EL (cell line): Measurements from ENCODE around the gene BOLA2B.
"Not testable (repeated sequence)": the region's sequence is repeated elsewhere in the genome, so short reads cannot be mapped to it uniquely, and the experiment has no call there.

ENCODE experiments used
- DNase-seq: peaks from one replicate; pipeline ENCODE4 v3.0.0-alpha.2; 2016

BOLA2B gene

GRCh38 chr16:30193615-30194014 lies at the start of gene BOLA2B, which contains the start of gene SLX1A:
Gene BOLA2B (minus strand): TSS chr16:30193666. CDS start chr16:30193595, 71 bp downstream.
Gene SLX1A (plus strand): TSS chr16:30193875. CDS start chr16:30194085, 210 bp downstream.
- DNase-seq = not testable (repeated sequence)

DNA sequence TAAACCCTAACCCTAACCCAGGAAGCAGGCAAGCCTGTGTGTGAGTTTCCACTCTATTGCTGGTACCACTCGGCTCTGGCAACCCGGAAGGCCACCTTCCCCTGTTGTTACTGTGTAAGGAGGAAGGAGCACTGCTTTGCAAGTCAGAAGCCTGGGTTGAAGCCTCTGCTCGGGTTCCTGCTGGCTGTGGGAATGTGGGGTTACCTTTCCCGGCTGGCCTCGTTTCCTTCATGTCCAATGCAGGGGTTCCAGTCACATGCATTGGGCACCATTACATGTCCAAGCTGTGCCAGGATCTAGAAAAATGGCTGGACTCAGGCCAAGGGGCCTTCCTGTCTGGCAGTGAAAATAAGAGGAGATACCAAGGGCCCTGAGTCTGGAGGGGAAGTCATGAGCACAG lies 23.6 kb upstream of the BOLA2B start:
- not testable (repeated sequence) for DNase-seq

GRCh38 chr16:30211414-30211813 lies 17.9 kb upstream of the BOLA2B start:
- not testable (repeated sequence) for DNase-seq

GRCh38 chr16:30209032-30209431 lies 15.6 kb upstream of the BOLA2B start:
- not testable (repeated sequence) for DNase-seq

- not testable (repeated sequence) for DNase-seq
Observed at GRCh38 chr16:30207063-30207704, 13.7 kb upstream of the BOLA2B start.

DNA sequence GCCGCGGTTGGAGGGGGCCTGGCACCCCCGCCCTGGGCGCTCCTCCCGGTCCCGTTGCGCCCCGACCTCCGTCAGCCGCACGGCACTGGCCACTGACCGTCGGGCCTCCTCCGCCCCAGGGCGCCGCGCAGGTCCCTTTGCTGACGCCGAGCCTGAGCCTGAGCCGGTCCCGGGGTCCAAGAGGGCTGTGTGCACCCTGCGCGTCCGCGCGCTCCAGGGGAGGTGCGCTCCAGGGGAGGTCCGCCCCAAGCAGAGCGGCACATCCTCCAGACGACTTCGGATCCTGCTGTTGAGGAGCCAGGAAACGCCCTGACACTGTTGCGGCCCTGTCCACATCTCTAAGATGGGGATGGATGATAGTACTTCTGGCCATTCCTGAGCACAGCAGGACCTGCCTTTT lies 12.8 kb upstream of the BOLA2B start:
- not testable (repeated sequence) for DNase-seq

GRCh38 chr16:30205541-30206236 lies 12.2 kb upstream of the BOLA2B start:
- DNase-seq = not testable (repeated sequence)

DNA sequence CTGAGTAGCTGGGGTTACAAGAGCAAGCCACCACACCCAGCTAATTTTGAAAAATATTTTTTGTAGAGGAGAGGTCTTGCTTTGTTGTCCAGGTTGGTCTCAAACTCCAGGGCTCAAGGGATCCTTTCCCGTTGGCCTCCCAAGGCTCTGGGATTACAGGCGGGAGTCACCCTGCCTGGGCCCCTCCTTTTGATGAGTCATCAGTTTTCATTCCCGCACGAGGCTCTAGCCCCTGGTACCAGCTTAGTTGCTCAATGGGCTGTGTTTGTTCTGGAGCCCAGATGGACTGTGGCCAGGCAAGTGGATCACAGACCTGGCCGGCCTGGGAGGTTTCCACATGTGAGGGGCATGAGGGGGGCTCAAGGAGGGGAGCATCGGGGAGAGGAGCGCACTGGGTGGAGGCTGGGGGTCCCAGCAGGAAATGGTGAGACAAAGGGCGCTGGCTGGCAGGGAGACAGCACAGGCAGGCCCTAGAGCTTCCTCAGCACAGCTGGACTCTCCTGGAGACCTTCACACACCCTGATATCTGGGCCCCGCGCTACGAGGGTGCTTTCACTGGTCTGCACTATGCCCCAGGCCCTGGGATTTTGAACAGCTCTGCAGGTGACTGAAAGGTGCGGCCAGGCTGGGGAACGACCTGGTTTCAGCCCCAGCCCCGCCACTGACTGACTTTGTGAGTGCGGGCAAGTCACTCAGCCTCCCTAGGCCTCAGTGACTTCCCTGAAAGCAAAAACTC lies 6.3 kb upstream of the BOLA2B start:
- DNase-seq = not testable (repeated sequence)

DNA sequence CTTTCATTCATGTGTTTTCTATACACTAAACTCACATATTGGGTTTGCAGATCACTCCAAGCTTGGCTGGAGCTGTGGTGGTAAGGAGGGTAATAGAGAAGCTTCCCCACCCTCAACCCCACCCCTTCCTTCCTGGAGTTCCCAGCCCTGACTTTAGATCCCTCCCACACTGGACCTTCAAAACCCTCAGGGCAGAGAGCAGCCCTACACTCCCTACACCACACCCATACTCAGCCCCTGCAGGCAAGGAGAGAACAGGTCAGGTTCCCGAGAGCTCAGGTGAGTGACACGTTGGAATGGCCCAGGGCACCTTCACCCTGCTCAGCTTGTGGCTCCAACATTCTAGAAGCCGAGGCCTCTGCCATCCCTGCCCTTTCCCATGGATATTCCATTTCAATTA lies 5.6 kb upstream of the BOLA2B start, which contains the start of gene SULT1A3:
Gene SULT1A3, plus strand, starts transcription at position 207 of the 400 bp plus-strand sequence. CDS start 1,474 bp downstream, outside the sequence.
- not testable (repeated sequence) for DNase-seq

DNA sequence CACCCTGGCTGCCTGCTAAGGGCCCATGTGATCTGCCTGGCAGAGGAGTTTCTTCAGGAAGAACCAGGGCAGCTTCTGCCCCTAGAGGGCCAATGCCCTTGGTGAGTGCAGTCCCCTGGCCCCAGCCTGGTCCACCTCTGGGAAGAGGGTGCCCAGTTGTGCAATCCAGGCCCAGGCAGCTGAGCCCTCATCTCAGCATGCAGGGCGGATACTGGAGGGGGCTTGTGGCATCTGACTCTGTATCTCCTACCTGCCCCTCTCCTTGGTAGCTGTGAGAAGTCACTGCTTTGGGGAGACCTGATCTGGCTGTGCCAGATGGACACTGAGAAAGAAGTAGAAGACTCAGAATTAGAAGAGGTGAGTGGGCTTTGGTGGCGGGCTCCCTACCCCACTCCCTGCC lies 3.5 kb upstream of the BOLA2B start:
- DNase-seq = not testable (repeated sequence)

GRCh38 chr16:30194172-30194925 lies 883 bp upstream of the BOLA2B start:
- DNase-seq = not testable (repeated sequence)

GRCh38 chr16:30193098-30193497 lies 368 bp downstream of the BOLA2B start:
- DNase-seq = not testable (repeated sequence)

DNA sequence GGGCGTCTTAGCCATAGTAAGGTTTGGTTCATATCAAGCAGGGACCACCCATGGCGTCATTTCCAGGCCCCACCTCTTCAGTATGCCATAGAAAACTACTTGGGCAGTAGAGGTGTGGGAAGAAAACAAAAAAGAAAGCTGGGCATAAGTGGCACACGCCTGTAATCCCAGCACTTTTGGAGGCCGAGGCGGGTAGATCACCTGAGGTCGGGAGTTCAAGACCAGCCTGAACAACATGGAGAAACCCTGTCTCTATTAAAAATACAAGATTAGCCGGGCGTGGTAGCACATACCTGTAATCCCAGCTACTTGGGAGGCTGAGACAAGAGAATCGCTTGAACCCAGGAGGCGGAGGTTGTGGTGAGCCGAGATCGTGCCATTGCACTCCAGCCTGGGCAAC lies 2.3 kb downstream of the BOLA2B start:
- not testable (repeated sequence) for DNase-seq

DNA sequence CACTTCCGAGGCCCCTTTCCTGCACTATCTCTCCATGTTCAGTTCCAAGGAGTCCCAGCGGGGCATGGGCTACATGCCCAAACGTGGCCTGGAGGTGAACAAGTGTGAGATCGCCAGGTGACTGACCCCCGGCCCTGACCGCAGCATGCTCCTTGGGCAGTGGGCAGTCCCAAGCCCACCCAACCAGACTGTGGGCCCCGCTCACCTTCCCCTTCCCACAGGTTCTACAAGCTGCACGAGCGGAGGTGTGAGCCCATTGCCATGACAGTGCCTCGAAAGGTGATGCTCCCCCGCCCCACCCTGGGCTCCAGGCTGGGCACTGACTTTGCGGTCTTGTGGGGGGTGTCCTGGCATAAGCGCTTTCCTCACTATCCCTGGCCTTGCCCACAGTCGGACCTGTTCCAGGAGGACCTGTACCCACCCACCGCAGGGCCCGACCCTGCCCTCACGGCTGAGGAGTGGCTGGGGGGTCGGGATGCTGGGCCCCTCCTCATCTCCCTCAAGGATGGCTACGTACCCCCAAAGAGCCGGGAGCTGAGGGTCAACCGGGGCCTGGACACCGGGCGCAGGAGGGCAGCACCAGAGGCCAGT lies 5.4 kb downstream of the BOLA2B start:
- no peak for DNase-seq

DNA sequence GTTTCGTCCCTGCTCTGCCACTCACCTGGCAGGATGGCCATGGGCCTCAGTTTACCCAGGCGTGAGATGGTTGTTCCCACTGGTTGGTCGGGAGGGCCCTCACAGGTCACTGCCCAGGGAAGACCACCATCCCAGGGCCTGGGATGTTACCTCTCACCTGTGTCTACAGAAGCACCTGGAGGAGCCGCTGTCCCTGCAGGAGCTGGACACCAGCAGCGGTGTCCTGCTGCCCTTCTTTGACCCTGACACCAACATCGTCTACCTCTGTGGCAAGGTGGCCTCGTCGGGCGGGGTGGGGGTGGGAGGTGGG lies 6.0 kb downstream of the BOLA2B start:
- DNase-seq = no peak

- no peak for DNase-seq
Observed at GRCh38 chr16:30186782-30187555, 6.5 kb downstream of the BOLA2B start.

- DNase-seq = no peak
Observed at GRCh38 chr16:30186444-30186781, 7.1 kb downstream of the BOLA2B start.

DNA sequence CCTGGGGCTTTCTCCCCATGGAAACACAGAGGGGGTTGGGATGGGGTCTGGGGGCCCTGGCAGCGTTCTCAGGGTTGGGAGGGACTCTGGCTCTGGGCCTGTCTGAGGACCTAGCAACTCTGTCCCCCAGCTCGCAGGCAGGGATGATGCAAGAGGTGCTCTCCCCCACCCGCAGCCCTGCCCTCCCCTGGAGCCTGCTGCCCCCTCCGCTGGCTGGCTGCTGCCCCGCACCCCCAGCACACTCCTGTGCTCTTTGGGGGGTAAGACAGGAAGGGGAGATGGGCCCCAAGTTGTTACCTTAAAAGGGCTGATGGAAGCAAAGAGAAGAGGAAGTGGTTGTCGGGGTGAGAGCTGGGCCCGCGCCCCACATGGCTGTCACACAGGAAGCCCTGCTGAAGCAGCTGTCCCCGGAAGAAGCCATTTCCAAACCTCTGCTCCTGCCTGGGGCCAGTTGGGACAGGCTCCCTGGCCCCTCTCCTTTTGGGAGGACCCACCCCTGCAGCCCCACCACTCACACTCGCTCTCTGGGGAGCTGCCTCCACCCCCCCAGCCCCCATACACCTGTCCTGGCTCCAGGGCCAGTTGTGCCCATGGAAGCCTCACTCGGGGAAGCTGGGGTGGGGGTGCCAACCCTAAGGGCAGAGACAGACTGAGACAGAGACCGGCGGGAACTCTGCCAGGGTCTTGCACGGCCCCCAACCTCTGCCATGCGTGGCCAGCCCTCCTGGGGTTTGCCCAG lies 7.6 kb downstream of the BOLA2B start:
- no peak for DNase-seq

DNA sequence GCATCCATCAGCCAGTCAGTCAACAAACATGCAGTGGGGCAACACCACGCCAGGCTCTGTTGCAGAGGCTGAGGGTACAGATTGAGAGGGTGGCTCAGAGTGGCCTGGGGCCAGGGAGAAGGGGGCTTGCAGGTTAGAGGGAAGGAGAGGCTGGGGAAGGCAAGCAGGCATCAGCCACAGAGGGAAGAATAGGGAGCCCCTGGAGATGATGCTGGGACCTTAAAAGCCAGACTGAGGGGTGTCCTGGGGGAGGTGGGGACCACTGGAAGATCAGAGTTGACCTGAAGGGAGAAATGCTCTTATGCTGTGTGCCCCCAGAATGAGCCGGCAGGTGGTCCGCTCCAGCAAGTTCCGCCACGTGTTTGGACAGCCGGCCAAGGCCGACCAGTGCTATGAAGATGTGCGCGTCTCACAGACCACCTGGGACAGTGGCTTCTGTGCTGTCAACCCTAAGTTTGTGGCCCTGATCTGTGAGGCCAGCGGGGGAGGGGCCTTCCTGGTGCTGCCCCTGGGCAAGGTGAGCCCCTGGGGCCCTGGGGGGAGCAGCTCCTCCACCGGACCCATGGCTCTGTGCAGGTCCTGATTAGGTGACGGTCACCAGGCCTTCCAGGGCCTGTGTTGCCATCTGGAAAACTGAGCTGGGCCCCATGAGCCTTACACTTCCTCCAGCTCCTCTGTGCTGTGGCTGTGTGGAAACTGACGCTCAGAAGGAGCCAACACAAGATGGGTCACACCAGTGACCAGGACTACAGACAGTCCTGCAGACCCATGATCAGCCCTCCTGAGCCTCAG lies 8.4 kb downstream of the BOLA2B start:
- no peak for DNase-seq
